Esophagus (tissue), 2 donors: Measurements from ENCODE around the gene EBLN1. TPM values are rescaled to one million over a fixed set of nuclear protein-coding genes. Genes with fewer than 3 reads are reported as not detected.
A peak's percentile ranks its signal among the peaks of the same experiment; 100 is the strongest.

Experiments used
- H3K27ac ChIP-seq, 2 donors: one replicate each; pipeline ENCODE4 v1.5.1; 2013; ENCODE audit warnings: low read depth in 2 of 2, mild to moderate bottlenecking in 2 of 2, inconsistent platforms in 1 of 2, low read length in 1 of 2, moderate library complexity in 1 of 2
- H3K27me3 ChIP-seq, 2 donors: one replicate each; pipeline ENCODE4 v1.6.1; 2013; ENCODE audit warnings: low read length in 2 of 2, control low read depth in 1 of 2, mild to moderate bottlenecking in 1 of 2; ENCODE audit not compliant: insufficient read depth in 2 of 2, control insufficient read depth in 1 of 2
- H3K36me3 ChIP-seq, 2 donors: one replicate each; pipeline ENCODE4 v1.6.1; 2013; ENCODE audit warnings: low read length in 1 of 2; ENCODE audit not compliant: control insufficient read depth in 2 of 2, insufficient read depth in 2 of 2
- H3K4me1 ChIP-seq, 2 donors: one replicate each; pipeline ENCODE4 v1.6.1; 2013; ENCODE audit warnings: low read length in 1 of 2; ENCODE audit not compliant: control insufficient read depth in 2 of 2, insufficient read depth in 2 of 2
- H3K4me3 ChIP-seq, 2 donors: one replicate each; pipeline ENCODE4 v1.5.1; 2013; ENCODE audit warnings: low read length in 2 of 2, mild to moderate bottlenecking in 2 of 2, low read depth in 1 of 2, moderate library complexity in 1 of 2
- H3K9me3 ChIP-seq, 2 donors: one replicate each; pipeline ENCODE4 v1.6.1; 2013; ENCODE audit warnings: mild to moderate bottlenecking in 2 of 2, low read depth in 1 of 2, low read length in 1 of 2, moderate library complexity in 1 of 2; ENCODE audit not compliant: control insufficient read depth in 2 of 2, insufficient read depth in 1 of 2
- WGBS, 2 donors: extraction: QIAGEN DNeasy Blood & Tissue Kit; methylation state at CpG; one replicate each; pipeline ENCODE4 v1.1.7; 2013; 5-methylcytosine and 5-hydroxymethylcytosine counted together
- polyA plus RNA-seq, 2 donors: library from polyadenylated mRNA; stranded (reverse); fragments of 200-250 nt; gene quantifications; one replicate each; pipeline ENCODE4 v1.2.3, GENCODE V29; 2013
- donor health status: healthy with polysubstance abuse.
- donor health status: Bipolar disorder and iron deficiency.

Gene EBLN1
- not detected for polyA plus RNA-seq

- 84 to 85% methylated on average over 7 of the region's 7 CpGs for WGBS, 2 donors
- H3K27ac ChIP-seq = no peak within 1 kb of the TSS
- H3K9me3 ChIP-seq = no peaks in the 10 kb centered on the region
- no peaks in the 10 kb centered on the region for H3K4me1 ChIP-seq
- H3K36me3 ChIP-seq = no peaks in the 10 kb centered on the region
- no peak within 1 kb of the TSS for H3K4me3 ChIP-seq
- no peaks in the 10 kb centered on the region for H3K27me3 ChIP-seq
Observed at GRCh38 chr10:22217842-22218241, at the start of gene EBLN1. EBLN1 (minus strand) TSS chr10:22218015; CDS start chr10:22209983, 8,032 bp downstream.

DNA sequence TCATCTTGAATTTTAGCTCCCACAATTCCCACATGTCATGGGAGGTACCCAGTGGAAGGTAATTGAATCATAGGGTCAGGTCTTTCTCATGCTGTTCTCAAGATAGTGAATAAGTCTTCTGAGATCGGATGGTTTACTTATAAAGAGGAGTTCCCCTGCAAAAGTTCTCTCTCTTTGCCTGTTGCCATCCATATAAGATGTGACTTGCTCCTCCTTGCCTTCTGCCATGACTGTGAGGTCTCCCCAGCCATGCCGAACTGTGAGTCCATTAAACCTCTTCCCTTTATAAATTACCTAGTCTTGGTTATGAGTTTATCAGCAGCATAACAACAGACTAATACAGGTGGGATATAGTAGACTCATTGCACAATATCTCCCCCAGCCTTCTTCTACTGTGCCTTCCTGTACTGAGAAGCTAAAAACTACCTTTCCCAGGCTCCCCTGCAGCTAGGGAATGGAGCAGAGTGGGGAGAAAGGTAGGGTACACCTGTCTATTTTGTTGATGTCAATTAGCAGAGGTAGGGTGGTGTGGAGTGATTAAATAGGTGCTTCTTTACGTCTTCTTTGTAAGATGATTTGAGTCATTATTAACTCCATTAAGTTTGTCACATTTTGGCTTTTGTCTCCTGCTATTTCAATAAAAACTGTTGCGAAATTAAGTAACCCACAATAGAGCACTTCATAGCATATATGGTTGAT lies 48.2 kb upstream of the EBLN1 start:
- Histone ChIP-seq H3K27me3 (no peaks in the 10 kb centered on the region), H3K9me3 (no peaks in the 10 kb centered on the region), H3K36me3 (no peaks in the 10 kb centered on the region), H3K4me3 (no peak overlapping the region), H3K4me1 (no peaks in the 10 kb centered on the region), H3K27ac (no peak overlapping the region)
- WGBS, 2 donors = 86 to 88% methylated on average over 4 of the region's 4 CpGs

- Histone ChIP-seq H3K27ac (no peak overlapping the region), H3K9me3 (no peaks in the 10 kb centered on the region), H3K27me3 (no peaks in the 10 kb centered on the region), H3K4me3 (no peak overlapping the region), H3K4me1 (no peaks in the 10 kb centered on the region), H3K36me3 (no peaks in the 10 kb centered on the region)
- 94 to 95% methylated on average over 2 of the region's 2 CpGs for WGBS, 2 donors
Observed at GRCh38 chr10:22263106-22263505, 45.3 kb upstream of the EBLN1 start.

DNA sequence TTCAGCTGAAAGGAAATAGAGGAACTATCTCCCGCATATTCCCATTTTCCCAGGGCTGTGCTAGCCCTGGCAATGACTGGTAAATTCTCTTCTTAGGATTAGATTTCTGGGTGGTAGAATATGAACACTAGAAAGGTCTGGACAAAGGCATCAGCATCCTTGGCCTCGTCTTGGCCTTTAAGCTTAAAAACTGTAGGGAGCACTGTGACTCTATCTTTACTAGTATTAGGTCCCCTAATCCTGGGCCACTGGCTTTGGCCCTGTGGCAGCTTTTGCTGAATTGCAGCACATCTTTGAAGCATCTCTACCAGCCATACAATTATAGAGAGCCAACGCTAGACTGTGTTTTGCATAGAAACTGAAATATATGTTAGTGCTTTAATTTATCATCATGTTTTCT lies 41.5 kb upstream of the EBLN1 start:
- H3K27me3 ChIP-seq = no peaks in the 10 kb centered on the region
- no peaks in the 10 kb centered on the region for H3K9me3 ChIP-seq
- no peaks in the 10 kb centered on the region for H3K36me3 ChIP-seq
- WGBS, 2 donors = 82 to 87% methylated on average over 3 of the region's 3 CpGs
- no peak overlapping the region for H3K27ac ChIP-seq
- no peak overlapping the region for H3K4me3 ChIP-seq
- no peaks in the 10 kb centered on the region for H3K4me1 ChIP-seq

GRCh38 chr10:22258471-22258870 lies 40.7 kb upstream of the EBLN1 start:
- no peaks in the 10 kb centered on the region for H3K4me1 ChIP-seq
- WGBS, 2 donors = 73 to 84% methylated on average over 3 of the region's 3 CpGs
- no peaks in the 10 kb centered on the region for H3K9me3 ChIP-seq
- H3K27me3 ChIP-seq = no peaks in the 10 kb centered on the region
- no peak overlapping the region for H3K27ac ChIP-seq
- no peaks in the 10 kb centered on the region for H3K36me3 ChIP-seq
- H3K4me3 ChIP-seq = no peak overlapping the region

GRCh38 chr10:22253580-22253882 lies 35.7 kb upstream of the EBLN1 start:
- Histone ChIP-seq H3K9me3 (no peaks in the 10 kb centered on the region), H3K4me1 (no peaks in the 10 kb centered on the region), H3K36me3 (no peaks in the 10 kb centered on the region), H3K27ac (peak overlapping the region; percentile 85 to 86), H3K27me3 (no peaks in the 10 kb centered on the region), H3K4me3 (peak overlapping the region; percentile 63)
- WGBS, 2 donors = 43 to 56% methylated on average over 24 of the region's 24 CpGs

DNA sequence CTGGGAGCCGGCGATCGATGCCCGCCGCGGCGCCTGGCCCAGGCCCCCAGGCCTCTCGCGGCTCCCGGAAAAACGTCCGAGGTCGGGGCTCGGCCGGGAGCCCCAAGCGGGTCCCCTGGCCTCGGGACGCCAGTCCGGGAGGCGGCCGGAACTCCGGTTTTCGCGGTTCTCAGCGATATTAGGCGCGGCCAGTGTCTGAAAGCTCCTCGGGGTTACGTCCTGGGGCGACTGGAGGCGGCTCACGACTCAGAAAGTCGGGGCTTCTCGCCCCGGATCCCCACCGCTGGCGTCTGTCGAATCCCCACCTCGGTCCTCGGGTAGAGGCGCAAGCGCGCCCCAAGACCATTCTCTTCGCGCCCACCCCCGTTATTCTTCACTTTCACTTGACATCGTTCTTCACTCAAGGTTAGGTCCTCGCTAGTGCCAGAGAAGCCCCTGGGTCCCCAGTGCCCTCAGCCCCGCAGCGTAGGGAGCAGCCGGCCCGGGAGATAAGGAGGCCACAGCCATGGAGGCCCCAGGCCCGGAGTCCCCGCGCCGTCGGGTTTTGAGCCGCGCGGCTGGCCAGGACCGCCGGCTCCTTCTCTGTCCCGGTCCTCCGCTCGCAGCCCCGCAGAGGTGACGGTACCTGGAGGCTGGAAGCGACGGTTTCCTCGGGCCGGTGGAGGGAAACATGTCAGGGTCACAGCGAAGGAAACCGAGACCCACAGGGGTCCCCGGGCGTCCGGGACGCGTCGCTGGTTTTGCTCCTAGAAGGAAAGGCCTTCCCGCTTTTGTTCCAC lies 35.2 kb upstream of the EBLN1 start:
- Histone ChIP-seq H3K36me3 (no peaks in the 10 kb centered on the region), H3K4me1 (no peaks in the 10 kb centered on the region), H3K9me3 (no peaks in the 10 kb centered on the region), H3K4me3 (peak overlapping the region; percentile 63), H3K27me3 (no peaks in the 10 kb centered on the region), H3K27ac (peak overlapping the region; percentile 85 to 86)
- whole genome bisulfite sequencing, 2 donors = 11 to 22% methylated on average over 77 to 80 of the region's 80 CpGs

DNA sequence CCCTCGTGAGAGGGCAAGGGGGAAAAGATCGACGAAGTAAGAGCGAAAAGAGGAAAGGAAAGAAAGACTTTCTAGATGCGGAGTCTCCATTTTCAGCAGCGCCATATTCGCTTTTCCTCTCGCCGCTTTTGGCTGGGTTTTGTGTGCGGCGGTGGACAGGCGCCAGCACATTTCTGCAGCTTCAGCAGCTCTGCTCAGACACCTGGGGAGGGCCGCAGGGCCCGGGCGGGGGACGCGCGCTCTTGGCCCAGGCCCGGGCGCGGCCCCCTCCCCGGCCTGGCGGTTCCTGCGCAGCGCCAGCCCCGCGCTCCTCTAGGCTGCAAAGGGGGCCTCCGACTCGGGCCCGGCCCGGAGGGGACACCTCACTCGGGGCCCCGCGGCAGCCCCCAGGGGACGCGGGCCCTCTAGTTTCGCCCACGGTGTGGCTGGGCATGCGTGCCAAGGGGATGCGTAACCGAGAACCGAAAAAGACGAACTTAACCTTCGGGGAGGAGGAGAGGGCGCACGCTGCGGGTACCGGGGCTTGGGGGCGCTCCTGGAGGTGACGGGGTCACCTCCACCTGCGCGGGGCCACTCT lies 34.5 kb upstream of the EBLN1 start:
- H3K9me3 ChIP-seq = no peaks in the 10 kb centered on the region

DNA sequence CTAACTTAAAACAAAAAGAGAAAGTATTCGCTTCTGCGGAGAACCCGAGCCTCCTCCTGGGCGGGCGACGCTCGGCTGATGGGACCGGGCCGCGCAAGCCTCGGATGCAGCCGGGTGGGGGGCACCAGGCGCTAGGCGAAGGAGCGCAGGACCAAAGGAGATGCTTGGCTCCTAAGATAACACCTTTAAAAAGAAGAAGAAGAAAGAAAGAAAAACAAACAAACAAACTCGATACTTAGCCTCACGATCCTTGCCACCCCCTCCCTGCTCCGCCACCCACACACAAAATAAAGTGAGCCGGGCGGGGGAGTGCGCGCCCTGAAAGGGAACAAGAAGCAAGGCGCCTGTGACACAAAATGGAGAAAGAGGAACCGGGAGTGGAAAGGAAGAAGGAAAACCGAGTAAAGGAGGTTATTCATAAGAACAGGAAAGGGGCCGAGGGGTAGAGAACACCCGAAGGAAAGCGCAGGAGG lies 34.0 kb upstream of the EBLN1 start:
- no peaks in the 10 kb centered on the region for H3K9me3 ChIP-seq
- 0% methylated on average over 28 of the region's 28 CpGs for WGBS, 2 donors
- no peaks in the 10 kb centered on the region for H3K4me1 ChIP-seq
- H3K36me3 ChIP-seq = no peaks in the 10 kb centered on the region
- no peaks in the 10 kb centered on the region for H3K27me3 ChIP-seq
- H3K4me3 ChIP-seq = peak overlapping the region; percentile 63
- H3K27ac ChIP-seq = peak overlapping the region; percentile 85 to 86

More for the DNA sequence above, 34.5 kb upstream of the EBLN1 start:
- H3K4me1 ChIP-seq = no peaks in the 10 kb centered on the region
- no peaks in the 10 kb centered on the region for H3K36me3 ChIP-seq
- 0% methylated on average over 31 to 52 of the region's 52 CpGs for WGBS, 2 donors
- peak overlapping the region; percentile 85 to 86 for H3K27ac ChIP-seq
- H3K4me3 ChIP-seq = peak overlapping the region; percentile 63
- H3K27me3 ChIP-seq = no peaks in the 10 kb centered on the region
